Measurements from ENCODE around the gene MICB.
"Not testable (repeated sequence)": the region's sequence is repeated elsewhere in the genome, so short reads cannot be mapped to it uniquely, and the experiment has no call there.

Gene MICB

DNA sequence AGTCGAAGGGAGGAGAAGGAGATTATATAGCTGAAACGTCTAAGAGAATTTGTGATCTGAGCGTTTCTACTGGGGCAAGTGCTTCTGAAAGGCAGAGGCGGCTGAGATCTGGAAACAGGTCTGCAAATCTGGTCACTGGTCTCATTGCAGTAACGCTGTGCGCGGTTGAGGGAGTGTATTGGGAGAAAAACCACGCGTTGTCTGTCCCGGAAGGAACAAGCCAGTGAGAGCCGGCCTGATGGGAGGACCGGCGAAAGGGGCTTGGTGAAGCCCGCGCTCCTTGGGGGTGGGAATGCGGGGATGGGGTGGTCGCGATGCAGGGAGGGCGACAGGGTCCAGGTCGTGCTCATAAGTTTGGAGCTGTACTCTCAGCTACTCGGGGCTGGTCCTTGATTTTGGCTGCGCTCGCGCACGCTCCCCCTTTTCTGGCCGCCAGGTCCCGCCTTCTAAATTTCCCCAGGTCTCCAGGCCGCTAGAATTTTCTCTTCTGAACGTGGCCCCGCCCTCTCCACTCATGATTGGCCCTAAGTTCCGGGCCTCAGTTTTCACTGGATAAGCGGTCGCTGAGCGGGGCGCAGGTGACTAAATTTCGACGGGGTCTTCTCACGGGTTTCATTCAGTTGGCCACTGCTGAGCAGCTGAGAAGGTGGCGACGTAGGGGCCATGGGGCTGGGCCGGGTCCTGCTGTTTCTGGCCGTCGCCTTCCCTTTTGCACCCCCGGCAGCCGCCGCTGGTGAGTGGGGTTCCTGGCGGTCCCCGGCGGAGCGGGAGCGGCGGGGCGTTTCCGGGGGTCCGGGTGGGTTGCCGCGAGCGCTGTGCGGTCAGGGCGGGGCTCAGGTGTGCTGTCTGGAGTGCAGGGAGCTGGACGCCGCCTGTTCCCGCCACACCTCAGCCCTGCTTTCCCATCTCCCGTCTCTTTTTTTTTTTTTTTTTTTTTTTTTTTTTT is at the start of gene MICB:
Gene MICB (plus strand): TSS at position 615 of the 946 bp plus-strand sequence. CDS start 49 bp downstream, at position 664.
- peak; percentile 73 for DNase-seq

DNA sequence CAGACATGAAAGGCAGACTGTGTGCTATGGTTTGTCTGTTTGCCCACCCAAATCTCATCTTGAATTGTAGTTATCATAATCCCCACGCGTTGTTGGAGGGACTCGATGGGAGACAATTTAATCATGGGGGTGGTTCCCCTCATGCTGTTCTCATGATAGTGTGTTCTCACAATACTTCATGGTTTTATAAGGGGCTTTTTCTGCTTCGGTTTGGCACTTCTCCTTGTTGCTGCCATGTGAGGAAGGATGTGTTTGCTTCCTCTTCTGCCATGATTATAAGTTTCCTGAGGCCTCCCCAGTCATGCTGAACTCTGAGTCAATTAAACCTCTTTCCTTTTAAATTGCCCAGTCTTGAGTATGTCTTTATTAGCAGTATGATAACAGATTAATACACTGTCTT is 47.2 kb upstream of the MICB start:
- no peak for DNase-seq

DNA sequence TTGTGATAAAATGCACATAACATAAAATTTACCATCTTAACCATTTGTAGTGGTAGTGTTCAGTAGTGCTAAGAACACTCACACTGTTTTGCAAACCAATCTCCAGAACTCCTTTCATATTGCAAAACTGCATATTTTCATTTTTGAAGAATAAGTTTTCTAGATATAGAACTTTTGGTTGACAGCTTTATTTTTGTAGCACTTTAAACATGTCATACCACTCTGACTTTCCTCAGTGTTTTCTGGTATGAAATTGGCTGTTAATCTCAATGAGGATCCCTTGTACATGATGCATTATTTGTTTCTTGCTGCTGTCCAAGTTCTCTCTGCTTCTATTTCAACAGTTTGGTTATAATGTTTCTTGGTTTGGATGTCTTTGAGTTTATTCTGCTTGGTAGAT is 45.1 kb upstream of the MICB start:
- no peak for DNase-seq

DNA sequence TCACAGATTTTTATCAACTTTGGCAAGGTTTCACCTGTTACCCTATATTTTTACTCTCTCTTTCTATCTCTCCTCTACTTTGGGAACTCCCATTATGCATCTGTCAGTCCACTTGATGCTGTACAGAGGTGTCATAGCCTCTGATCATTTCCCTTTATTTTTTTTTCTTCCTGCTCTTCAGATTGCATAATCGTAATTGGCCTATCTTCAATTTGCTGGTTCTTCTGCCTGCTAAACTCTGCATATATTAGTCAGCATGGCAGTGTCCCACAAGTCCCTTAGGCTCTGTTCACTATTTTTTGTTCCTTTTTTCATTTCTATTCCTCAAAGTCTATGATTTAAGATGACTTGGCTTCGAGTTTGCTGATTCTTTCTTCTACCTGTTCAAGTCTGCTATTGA is 44.7 kb upstream of the MICB start:
- DNase-seq, result peak; percentile 68

DNA sequence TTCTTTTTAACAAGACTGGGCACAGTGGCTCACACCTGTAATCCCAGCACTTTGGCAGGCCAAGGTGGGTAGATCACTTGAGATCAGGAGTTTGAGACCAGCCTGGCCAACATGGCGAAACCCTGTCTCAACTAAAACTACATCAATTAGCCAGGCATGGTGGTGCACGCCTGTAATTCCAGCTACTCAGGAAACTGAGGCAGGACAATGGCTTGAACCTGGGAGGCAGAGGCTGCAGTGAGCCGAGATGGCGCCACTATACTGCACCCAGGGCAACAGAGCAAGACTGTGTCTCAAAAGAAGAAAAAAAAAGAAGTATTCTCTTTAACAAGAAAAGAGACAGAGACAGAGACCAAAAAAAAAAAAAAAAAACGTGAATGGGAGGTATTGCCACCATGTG is 38.1 kb upstream of the MICB start:
- DNase-seq, result not testable (repeated sequence)

DNA sequence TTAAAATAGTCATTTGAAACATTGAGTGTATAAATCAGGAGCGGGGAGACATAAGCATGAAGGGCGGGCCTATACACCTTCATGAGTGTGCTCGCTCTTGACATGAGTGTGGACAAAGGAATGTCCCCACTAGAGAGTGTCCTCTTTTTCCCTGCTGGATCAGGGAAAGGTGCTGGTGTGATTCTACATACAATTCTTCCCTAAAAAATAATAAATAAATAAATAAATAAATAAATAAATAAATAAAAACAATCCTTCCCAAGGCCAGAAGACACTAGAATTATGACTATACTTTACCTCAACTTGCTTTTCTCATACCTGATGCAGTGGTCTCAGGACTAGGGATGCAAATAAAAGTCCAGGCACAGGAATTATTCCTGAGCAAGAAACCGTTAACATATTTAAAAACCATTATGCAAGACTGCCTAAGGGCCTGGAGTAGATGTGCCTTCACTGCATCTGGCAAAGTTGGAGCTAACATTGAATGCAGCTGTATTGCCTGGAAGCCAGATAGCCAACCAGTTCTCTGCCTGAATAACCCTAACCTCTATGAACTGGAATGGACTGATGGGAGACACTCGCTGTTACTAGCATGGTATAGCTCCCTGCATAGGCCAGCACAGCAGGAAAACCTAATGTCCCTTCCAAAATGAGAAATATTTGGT is 37.5 kb upstream of the MICB start:
- DNase-seq, result no peak

DNA sequence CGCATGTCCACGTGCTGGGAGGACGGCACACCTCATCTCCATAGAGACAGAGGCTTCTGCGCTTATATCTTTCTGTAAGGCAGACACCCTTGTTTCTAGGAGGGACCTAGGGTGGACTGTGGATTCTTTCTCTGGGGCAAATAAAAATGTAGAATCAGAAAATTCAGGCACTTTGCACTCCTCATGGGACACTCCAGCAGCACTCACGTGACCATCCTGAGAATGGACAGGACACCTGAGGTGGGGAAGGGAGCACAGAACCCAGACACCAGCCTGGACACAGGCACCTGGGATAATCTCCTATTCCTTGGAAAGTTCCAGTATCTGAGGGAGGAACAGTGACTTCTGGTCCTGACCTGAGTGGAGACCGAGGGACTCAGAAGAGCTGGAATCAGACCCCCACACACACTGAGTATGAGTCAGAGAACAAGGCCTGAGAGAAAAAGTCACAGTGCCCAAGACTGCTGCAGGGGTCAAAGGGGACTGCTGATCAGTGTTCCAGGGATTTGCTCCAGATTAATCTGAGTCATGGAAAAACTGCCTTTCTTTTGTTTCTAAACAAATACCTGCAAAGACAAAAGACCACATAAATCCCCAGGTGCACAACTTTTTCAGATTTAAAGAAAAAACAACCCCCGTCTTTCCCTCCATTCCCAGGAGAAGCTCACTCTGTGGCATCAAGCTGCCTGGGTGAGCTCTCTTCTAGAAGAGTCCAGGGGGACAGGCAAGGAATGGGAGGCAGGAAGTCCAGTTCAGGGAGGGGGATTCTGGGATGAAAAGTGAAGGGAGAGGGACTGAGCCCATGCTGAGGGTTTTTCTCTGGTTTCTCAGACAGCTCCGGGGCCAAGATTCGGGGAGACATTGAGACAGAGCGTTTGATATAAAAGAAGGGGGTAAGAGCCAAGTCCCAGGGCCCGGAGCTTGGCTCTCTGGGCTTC is 35.6 kb upstream of the MICB start:
- no peak for DNase-seq

DNA sequence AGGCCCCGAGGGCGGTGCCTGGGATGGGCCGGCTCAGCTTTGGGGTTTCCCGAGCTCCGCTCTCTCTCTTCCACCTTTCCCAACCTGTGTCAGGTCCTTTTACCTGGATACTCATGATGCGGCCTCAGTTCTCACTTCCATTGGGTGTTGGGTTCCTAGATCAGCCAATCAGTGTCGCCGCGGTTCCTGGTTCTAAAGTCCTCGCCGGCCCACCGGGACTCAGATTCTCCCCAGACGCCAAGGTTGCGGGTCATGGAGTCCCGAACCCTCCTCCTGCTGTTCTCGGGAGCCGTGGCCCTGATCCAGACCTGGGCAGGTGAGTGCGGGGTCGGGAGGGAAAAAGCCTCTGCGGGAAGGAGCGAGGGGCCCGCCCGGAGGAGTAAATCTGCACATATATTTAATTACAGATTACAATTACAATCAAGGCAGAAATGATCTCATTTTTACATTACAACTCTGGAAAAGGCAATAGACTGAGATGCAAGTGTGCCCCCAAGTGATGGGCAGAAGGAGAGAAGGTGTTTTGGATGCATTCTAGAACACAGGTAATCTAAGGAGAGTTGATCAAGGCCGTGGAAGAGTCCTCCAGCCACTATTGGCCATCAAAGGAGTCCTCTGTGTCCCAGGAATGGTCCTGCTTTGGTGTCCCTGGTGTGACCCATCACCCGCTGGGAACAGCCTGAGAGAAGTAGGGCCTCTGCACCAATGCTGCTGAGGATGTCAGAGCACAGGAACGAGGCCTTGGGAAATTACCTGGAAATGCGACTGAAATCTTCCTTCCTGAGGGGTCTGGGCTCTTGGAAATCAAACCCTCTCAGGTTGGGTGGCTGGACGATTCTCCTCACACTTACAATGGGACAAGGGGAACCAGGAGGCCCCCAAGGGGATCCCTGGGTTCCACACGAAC is 34.7 kb upstream of the MICB start:
- peak; percentile 83 for DNase-seq

DNA sequence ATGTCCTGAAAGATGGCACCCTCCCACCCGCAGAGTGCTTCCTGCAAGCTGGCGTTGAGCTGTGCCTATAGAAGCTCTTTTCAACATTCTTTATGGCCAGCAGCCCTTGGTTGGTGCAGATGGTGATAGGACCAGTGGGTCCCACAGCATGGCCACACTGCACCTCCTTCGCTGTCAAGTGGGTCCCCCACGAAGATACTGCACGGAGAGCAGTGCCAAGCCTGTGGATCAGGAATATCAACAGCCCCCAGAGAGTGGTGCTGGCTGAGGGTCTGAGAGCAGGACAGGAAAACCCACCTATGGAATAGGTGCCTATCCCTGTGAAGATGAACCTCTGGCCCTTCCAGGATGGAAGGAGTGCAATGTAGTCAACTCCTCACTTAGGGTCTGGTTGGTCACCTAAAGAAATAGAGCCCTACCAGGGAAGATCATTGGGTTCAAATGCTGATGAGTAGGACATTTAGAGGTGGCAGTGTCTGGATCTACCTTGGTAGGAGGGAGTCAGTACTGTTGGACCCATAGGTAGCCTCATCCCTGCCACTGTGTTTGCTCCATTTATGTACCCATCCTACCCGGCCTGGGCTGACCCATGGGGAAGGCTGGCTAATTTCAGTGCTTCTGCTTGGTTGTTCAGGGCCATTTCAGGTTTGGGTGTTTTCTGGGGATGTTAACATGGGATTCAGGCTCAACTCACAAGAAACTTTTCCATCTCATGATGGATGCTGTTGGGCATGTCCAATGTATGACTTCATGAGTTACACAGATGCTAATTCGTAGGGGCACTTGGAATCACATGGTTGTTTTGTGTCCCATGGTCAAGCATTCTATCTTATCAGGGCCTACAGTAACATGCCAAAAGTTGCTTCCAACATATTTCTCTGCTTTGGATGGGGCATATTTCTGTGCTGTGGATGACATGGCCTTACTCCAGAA is 33.4 kb upstream of the MICB start:
- no peak for DNase-seq

DNA sequence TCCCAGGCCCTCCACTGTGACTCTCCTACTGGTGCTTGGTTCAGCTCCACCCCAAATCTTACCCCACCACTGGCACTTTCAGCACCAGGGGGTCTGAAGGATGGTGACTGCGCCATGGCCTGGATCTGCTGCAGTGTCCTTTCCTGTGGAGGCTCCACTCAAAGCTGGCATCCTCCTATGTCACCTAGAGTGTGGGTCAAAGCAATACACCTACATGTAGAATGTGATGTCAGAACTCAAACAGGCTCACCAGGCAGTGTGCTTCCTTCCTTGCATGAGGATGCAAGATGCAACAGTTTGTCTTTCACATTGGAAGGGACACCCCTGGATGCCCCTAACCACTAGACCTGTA is 32.8 kb upstream of the MICB start:
- no peak for DNase-seq

DNA sequence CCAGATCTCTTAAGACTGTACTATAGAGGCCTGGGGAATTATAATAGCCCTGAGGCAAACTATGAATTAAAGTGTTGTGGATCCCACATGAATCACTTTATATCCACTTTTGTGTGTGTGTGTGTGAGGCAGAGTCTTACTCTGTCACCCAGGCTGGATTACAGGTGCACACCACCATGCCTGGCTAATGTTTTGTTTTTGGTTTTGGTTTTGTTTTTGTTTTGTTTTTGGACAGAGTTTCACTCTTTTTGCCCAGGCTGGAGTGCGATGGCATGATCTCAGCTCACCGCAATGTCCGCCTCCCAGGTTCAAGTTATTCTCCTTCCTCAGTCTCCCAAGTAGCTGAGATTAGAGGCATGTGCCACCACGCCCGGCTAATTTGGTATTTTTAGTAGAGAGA is 32.2 kb upstream of the MICB start:
- no peak for DNase-seq

DNA sequence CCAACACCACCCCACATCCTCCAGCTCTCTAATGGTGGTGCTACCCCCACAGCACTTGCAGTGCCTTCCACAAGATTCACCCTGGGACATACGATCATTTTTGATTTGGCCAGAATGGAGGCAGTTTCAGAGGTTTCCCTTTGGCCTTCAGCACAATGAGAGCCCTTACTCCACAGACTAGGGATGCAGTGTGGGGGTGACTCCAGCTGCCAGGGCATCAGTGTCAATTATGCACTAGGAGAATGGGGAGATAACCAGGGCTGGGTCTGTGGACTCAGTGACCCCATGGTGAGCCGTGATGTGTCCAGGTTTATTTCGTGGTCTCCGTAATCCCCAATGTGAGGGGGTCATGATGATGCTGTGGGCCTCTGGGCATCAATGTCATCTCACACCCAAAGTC is 31.5 kb upstream of the MICB start:
- no peak for DNase-seq

DNA sequence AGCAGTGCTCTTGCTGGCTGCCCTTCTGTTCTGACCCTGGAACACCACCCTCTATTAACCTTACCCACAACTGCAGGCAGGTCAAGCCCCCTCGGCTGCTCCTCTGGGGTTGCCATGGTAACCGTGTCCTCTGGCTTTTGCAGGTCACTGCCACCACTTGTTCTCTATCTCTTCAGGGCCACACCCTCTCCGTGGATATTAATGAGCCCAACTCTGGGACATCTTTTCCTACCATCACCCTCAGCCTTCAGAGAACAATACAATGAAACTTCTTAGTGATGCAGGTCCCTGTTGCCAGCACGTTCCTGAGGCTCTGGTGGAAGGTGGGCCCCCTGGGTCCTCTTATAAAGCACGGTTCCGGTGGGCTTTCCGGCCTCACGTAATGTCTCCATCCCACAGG is 30.8 kb upstream of the MICB start:
- no peak for DNase-seq

DNA sequence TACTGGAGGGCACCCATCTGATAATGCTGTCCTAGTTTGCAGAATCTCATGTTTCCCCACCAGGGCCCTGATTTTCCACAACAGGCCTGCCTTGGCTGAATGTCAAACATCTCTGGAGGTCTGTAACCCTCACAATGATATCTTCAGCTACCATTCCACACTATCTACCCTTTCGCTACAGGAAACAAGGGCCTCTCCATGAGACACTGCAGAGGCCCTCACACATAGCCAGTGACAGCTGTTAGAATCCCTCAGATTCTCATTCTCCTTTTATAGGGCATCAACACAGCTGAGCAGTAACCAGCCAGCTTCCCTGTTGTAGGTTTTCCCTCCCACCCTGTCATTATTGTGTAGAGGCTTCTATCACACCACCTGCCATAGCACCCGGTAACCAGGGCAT is 29.6 kb upstream of the MICB start:
- no peak for DNase-seq

DNA sequence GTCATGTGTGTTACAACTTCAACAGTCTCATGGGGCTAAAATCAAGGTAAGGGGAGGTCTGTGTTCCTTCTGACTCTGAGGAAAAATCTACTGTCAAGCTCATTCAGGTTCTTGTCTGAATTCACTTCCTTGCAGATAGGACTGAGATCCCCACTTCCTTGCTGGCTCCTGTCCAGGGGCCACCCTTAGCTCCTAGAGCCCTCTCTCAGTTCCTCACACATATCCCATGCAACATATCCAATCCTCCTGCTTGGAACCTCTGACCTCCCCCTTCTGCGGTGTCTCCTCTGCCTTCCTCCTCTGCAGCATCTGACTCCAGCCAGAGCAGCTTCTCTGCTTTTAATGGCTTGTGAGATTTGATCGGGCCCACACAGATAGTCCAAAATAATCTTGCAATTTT is 27.1 kb upstream of the MICB start:
- peak; percentile 17 for DNase-seq

DNA sequence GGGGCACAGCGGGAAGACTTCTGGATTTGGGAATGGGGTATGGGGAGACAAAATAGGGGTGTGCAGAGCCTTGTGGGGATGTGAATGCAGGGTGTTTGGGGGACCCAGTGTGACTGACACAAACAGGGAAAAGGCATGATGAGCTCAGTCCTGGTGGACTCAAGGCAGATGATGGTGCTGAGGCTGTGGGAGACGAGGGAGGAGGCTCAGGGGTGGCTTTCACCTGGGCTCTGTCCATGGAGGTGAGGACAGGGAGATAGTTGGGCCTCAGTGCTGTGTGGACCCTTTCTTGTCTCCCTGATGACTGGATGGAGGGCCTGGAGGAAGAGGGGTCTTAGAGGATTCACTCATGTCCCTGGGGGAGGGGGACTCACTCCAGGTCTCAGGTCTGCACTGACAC is 26.2 kb upstream of the MICB start:
- no peak for DNase-seq

DNA sequence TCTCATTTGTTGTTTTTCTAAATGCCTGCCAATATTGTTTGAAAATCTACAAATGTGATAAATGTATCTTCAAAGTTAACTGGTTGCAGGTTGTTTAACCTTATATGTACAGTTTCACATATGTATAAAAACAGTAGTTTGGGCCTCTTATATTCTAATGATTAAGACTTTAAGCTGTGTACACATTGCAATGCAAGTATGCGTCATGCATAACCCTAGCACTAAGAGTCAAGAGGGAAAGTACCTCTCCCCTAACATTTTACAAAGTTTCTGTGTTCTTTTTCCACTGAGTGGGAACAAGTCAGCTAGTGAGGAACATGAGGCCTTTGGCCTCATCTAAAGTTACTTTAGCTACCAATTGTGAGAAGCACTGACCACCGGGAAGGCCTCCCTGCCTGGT is 25.7 kb upstream of the MICB start:
- DNase-seq, result no peak

DNA sequence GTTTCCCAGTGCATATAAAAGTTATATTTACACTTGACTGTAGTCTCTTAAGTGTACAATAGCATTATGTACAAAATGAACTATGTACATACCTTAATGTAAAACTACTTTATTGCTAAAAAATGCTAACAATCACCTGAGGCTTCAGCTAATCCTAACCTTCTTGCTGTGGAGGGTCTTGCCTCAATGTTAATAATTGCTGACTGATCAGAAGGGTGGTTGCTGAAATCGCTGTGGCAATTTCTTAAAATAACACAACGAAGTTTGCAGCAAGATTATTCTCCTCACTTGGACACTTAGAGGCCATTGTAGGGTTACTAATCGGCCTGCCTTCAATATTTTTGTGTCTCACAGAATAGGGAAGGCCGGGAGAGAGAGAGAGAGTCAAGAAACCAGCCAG is 24.7 kb upstream of the MICB start:
- DNase-seq, result no peak

DNA sequence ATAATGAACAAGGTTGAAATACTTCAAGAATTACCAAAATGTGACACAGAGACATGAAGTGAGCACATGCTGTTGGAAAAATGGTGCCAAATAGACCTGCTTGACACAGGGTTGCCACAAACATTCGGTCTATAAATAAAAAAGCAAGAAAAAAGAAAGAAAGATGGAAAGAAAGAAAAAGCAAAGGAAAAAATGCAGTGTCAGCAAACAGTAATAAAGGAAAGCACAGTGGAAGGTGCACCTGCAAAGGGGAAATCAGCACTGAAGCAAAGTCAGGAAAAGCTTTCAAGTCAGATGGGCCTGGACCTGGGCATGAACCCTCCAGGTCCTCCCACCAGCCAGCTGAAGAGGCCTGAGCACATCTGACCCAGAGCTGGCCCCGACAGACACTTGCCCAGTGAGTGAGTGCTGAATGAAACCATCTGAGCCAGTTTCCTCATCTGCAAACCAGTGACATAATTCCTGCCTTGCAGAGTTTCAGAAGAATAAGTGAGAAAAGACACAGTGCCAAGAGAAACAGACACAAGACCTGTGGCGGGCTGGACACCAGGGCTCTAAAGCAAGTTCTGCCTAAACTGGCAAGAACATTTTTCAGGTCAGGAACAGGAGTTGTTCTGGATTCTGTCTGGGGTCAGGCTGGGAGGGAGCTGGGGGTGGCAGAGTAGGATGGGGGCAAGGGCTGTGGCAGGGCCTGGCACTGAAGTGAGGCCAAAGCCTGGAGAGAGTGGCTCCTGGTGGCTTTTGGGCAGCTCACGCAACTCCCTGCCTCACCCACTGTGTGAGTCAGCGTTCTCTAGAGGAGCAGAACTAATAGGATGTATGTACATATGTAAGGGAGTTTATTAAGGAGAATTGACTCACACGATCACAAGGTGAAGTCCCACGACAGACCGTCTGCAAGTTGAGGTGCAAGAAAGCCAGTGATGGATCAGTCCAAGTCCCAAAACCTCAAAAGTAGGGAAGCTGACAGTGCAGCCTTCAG is 23.9 kb upstream of the MICB start:
- peak; percentile 55 for DNase-seq

DNA sequence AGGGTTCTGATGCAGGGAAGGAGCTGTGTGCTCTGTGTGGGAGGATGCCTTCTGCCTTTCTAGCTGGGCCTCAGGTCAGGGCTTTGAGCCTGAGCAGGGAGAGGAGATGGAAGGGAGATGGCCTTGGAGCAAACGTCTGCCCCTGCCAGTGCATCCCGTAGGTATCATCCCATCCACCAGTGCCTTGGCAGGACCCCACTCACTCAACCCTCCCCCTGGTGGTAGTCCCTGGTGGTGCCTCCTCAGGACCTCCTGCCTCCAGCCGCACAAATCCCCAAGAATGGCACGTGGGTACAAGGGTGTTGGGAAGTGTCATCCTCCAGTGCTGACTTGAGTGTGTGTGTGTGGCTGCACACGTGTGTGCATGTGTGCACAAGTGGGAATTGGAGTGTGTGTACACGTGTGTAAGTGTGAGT is 23.1 kb upstream of the MICB start:
- DNase-seq, result no peak

Data from suppressor macrophage treated with lipopolysaccharide for 4 hours (primary cell).